ENCODE measurements around the gene TSPAN4. TPM values are rescaled to one million over a fixed set of nuclear protein-coding genes. Genes with fewer than 3 reads are reported as not detected.
A peak's percentile ranks its signal among the peaks of the same experiment; 100 is the strongest.

TSPAN4 gene
- total and polyA plus RNA-seq, 10 of the 15 experiments (the other 5 are each of a cell fraction or from before 2014, with no cell fraction given) = 0.37 to 14.0 (median 8.5) TPM; not detected in 1

- CTCF ChIA-PET = interaction anchor here (0.9 to 1.3 kb wide), 3 partner anchors 8 to 24 kb away, joined by 3 to 4 read pairs (median 4); partner anchors contain the start of genes POLR2L and TSPAN4
- TF ChIP-seq CEBPZ (IDR thresholded peaks at IDR 0.05; ENCODE audit: low read depth, low read length) (no peak), NFXL1 (IDR thresholded peaks at IDR 0.05; ENCODE audit: borderline replicate concordance) (no peak), IKZF1 (conservative IDR thresholded peaks at IDR 0.05) (peak; percentile 67), POLR2A (IDR thresholded peaks at IDR 0.05; ENCODE audit: low read depth, low read length) (peak; percentile 92), IRF3 (IDR thresholded peaks at IDR 0.05) (no peak), ATF3 (IDR thresholded peaks at IDR 0.05; ENCODE audit: borderline replicate concordance, extremely low read depth, low read depth, low read length) (no peak), MEF2B (IDR thresholded peaks at IDR 0.05; ENCODE audit: partially characterized antibody, poor library complexity, severe bottlenecking) (no peak), IRF5 (IDR thresholded peaks at IDR 0.05; ENCODE audit: borderline replicate concordance) (no peak), TBL1XR1 (IDR thresholded peaks at IDR 0.05; ENCODE audit: low read depth, low read length) (no peak), IKZF2 (IDR thresholded peaks at IDR 0.05) (no peak), KDM1A (IDR thresholded peaks at IDR 0.05; ENCODE audit: borderline replicate concordance) (no peak), SIX5 (IDR thresholded peaks at IDR 0.05; ENCODE audit: low read depth, low read length, severe bottlenecking) (no peak), EP300 (IDR thresholded peaks at IDR 0.05; ENCODE audit: borderline replicate concordance in 1 of 2, control insufficient read depth in 1 of 2, low read depth in 2 of 2, low read length in 2 of 2) (no peak), POLR2AphosphoS2 (IDR thresholded peaks at IDR 0.05; ENCODE audit: low read depth, low read length) (peak; percentile 95), BHLHE40 (IDR thresholded peaks at IDR 0.05; ENCODE audit: borderline replicate concordance in 1 of 2, low read depth in 2 of 2, low read length in 1 of 2) (peak in 1 of 2 experiments; percentile 50; a peak in 2 of 4 replicates)
These were observed 23.3 kb upstream of the TSPAN4 start for GRCh38 chr11:819129-819931.

More at GRCh38 chr11:819129-819931, 23.3 kb upstream of the TSPAN4 start:
- intact Hi-C loops (cut with micrococcal nuclease; ENCODE audit: unreplicated experiment) = no loop called here
- Histone ChIP-seq H3K9ac (ENCODE audit: control insufficient read depth, insufficient read depth, low read length) (peak overlapping the region; percentile 82), H3K9me3 (replicated peaks; ENCODE audit: control insufficient read depth, insufficient read depth, low read length) (no peaks in the 10 kb centered on the region), H4K20me1 (ENCODE audit: control insufficient read depth, insufficient read depth) (no peaks in the 10 kb centered on the region; the same call in 1 of the 2 replicates), H2AFZ (ENCODE audit: control insufficient read depth, low read depth, low read length) (peak overlapping the region; percentile 72), H3K27ac (ENCODE audit: control insufficient read depth, insufficient read depth) (peak overlapping the region; percentile 73), H3K4me1 (ENCODE audit: control insufficient read depth, insufficient read depth, low read length) (no peaks in the 10 kb centered on the region; the same call in 1 of the 2 replicates), H3K4me3 (peak overlapping the region; percentile 82), H3K79me2 (ENCODE audit: control insufficient read depth, insufficient read depth, low read length) (peaks cover 5% of the 10 kb centered on the region), H3K27me3 (replicated peaks in 1 of 2; ENCODE audit: control insufficient read depth in 2 of 2, insufficient read depth in 2 of 2, low read length in 1 of 2) (no peaks in the 10 kb centered on the region), H3K36me3 (ENCODE audit: control insufficient read depth in 2 of 2, insufficient read depth in 2 of 2, low read length in 1 of 2) (peaks cover 0 to 2% of the 10 kb centered on the region in 2 experiments; a peak in 3 of 4 replicates), H3K4me2 (ENCODE audit: control insufficient read depth, insufficient read depth) (peak overlapping the region; percentile 83)
- ChIA-PET SMC1A (ENCODE audit: uncharacterized antibody, unreplicated experiment) (interaction anchor here (0.8 to 1.9 kb wide), 3 partner anchors 9 to 23 kb away, joined by 4 to 5 read pairs (median 5); partner anchors contain the start of genes POLR2L, RPLP2 and TSPAN4), RAD21 (ENCODE audit: unreplicated experiment) (interaction anchor here (0.6 to 1.9 kb wide), 8 partner anchors 10 to 77 kb away, joined by 3 to 13 read pairs (median 3); partner anchors contain the start of genes PIDD1, RPLP2 and TALDO1), POLR2A (interaction anchor here (0.6 to 4.3 kb wide), 13 partner anchors 8 to 204 kb away, joined by 3 to 33 read pairs (median 7); partner anchors contain the start of genes CD151, CRACR2B, IRF7 and PIDD1)
- WGBS (ENCODE audit: insufficient coverage, insufficient replicate concordance, low lambda C conversion rate, missing lambda C conversion rate) = 2% methylated on average over 84 of the region's 96 CpGs
- in situ Hi-C loops (cut with MboI) = loop anchor here (25.0 kb wide), 1 partner anchor 1568 kb away; the partner anchor contains the start of gene CD81
- FAIRE-seq (peak; percentile 76), DNase-seq (ENCODE audit: low read depth, low spot score) (no peak), ATAC-seq (peak; percentile 88)
- BruUV-seq (replicated peaks) = no TSS peak
